Smooth muscle cell (in vitro differentiated cells): Measurements from ENCODE around the gene NMT1. TPM values are rescaled to one million over a fixed set of nuclear protein-coding genes. Genes with fewer than 3 reads are reported as not detected.

Experiments
- DNase-seq: peaks from one replicate; lab custom pipeline; 2025; ENCODE audit not compliant: unreplicated experiment; lab: John Stamatoyannopoulos, UW
- H2AFZ ChIP-seq: fragments of 200-600 bp; sonication (generic); 2 replicates; pipeline ENCODE4 v1.6.0; 2016; ENCODE audit warnings: antibody characterized with exemption, low read depth, mild to moderate bottlenecking
- H3F3A ChIP-seq: fragments of 200-600 bp; sonication (generic); 2 replicates; pipeline ENCODE4 v1.6.0; 2017; ENCODE audit warnings: antibody characterized with exemption, low read depth
- H3K27ac ChIP-seq: fragments of 200-600 bp; sonication (generic); 2 replicates; pipeline ENCODE4 v1.5.1; 2016; ENCODE audit warnings: low read depth, mild to moderate bottlenecking
- H3K27me3 ChIP-seq: fragments of 200-600 bp; sonication (generic); 2 replicates; pipeline ENCODE4 v1.6.1; 2016; ENCODE audit warnings: low read depth, mild to moderate bottlenecking
- H3K36me3 ChIP-seq: fragments of 200-600 bp; sonication (generic); 2 replicates; pipeline ENCODE4 v1.5.1; 2016; ENCODE audit warnings: low read depth
- H3K4me1 ChIP-seq: fragments of 200-600 bp; sonication (generic); 2 replicates; pipeline ENCODE4 v1.5.1; 2016; ENCODE audit warnings: low read depth
- H3K4me2 ChIP-seq: fragments of 200-600 bp; sonication (generic); 2 replicates; pipeline ENCODE4 v1.6.0; 2016; ENCODE audit warnings: mild to moderate bottlenecking
- H3K4me3 ChIP-seq: fragments of 200-600 bp; sonication (generic); 2 replicates; pipeline ENCODE4 v1.5.1; 2016; ENCODE audit warnings: mild to moderate bottlenecking
- H3K79me2 ChIP-seq: fragments of 200-600 bp; sonication (generic); 2 replicates; pipeline ENCODE4 v1.6.0; 2016; ENCODE audit warnings: low read depth, mild to moderate bottlenecking
- H3K9ac ChIP-seq: fragments of 200-600 bp; sonication (generic); 2 replicates; pipeline ENCODE4 v1.6.0; 2016; ENCODE audit warnings: low read depth
- H3K9me3 ChIP-seq: fragments of 200-600 bp; sonication (generic); replicated peaks from 2 replicates; pipeline ENCODE4 v1.5.1; 2016; ENCODE audit warnings: low read depth
- H4K20me1 ChIP-seq: fragments of 200-600 bp; sonication (generic); 2 replicates; pipeline ENCODE4 v1.6.0; 2016; ENCODE audit warnings: low read depth
- WGBS: methylation state at CpG from one replicate; pipeline ENCODE4 v1.1.7; 2016; ENCODE audit warnings: low lambda C conversion rate; 5-methylcytosine and 5-hydroxymethylcytosine counted together
- polyA plus RNA-seq: library from polyadenylated mRNA; unstranded; fragments of >200 nt; fragmentation: Nextera tagmentation; extraction: Ambion mirVana; gene quantifications from 2 replicates; pipeline ENCODE4 v1.2.1, GENCODE V29; 2016
- total RNA-seq: library from RNA; depleted of rRNA; stranded (reverse); fragments of >200 nt; gene quantifications from 2 replicates; pipeline ENCODE4 v1.2.3, GENCODE V29; 2014
- TF ChIP-seq, protein P1 (sequence below): fragments of 200-600 bp; sonication (generic); IDR thresholded peaks from 2 replicates; pipeline ENCODE4 v1.5.1; 2017; ENCODE audit warnings: borderline replicate concordance, mild to moderate bottlenecking, antibody characterized with exemption; ENCODE audit not compliant: insufficient read depth, poor library complexity, severe bottlenecking

The NMT1 gene
- total and polyA plus RNA-seq, 2 experiments from 2014 or later, result 87.6 to 105 TPM

DNA sequence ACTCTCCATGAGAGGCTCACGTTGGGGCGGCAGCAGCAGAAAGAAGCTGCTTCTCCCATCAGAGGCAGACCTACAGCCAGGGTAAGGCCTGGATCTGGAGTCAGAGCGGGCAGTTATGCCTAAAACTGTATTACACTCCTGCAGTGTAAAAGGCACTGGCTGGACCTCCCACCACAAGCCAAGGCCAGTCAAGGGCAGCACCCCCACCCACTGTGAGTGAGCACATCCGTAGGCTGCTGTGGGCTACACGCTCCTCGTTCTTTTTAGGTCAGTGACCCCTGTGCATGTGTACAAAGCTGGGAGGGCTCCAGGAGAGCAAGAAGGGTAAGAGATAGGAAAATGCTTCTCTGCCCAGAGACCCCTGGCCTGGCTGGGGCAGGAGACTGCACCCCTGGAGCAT lies 30.4 kb upstream of the NMT1 start:
- Histone ChIP-seq H4K20me1 (peaks cover 18% of the 10 kb centered on the region), H3K9me3 (no peaks in the 10 kb centered on the region), H3K27me3 (no peaks in the 10 kb centered on the region), H3K4me3 (no peak overlapping the region), H3K79me2 (no peaks in the 10 kb centered on the region), H3F3A (no peaks in the 10 kb centered on the region), H3K9ac (no peak overlapping the region), H3K4me1 (no peaks in the 10 kb centered on the region), H2AFZ (no peak overlapping the region), H3K4me2 (no peak overlapping the region), H3K27ac (no peak overlapping the region), H3K36me3 (peaks cover 3% of the 10 kb centered on the region)
- WGBS, result 95% methylated on average over 6 of the region's 6 CpGs
- TF ChIP-seq, protein P1, sequence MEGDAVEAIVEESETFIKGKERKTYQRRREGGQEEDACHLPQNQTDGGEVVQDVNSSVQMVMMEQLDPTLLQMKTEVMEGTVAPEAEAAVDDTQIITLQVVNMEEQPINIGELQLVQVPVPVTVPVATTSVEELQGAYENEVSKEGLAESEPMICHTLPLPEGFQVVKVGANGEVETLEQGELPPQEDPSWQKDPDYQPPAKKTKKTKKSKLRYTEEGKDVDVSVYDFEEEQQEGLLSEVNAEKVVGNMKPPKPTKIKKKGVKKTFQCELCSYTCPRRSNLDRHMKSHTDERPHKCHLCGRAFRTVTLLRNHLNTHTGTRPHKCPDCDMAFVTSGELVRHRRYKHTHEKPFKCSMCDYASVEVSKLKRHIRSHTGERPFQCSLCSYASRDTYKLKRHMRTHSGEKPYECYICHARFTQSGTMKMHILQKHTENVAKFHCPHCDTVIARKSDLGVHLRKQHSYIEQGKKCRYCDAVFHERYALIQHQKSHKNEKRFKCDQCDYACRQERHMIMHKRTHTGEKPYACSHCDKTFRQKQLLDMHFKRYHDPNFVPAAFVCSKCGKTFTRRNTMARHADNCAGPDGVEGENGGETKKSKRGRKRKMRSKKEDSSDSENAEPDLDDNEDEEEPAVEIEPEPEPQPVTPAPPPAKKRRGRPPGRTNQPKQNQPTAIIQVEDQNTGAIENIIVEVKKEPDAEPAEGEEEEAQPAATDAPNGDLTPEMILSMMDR, result no peak
- DNase-seq, result no peak

DNA sequence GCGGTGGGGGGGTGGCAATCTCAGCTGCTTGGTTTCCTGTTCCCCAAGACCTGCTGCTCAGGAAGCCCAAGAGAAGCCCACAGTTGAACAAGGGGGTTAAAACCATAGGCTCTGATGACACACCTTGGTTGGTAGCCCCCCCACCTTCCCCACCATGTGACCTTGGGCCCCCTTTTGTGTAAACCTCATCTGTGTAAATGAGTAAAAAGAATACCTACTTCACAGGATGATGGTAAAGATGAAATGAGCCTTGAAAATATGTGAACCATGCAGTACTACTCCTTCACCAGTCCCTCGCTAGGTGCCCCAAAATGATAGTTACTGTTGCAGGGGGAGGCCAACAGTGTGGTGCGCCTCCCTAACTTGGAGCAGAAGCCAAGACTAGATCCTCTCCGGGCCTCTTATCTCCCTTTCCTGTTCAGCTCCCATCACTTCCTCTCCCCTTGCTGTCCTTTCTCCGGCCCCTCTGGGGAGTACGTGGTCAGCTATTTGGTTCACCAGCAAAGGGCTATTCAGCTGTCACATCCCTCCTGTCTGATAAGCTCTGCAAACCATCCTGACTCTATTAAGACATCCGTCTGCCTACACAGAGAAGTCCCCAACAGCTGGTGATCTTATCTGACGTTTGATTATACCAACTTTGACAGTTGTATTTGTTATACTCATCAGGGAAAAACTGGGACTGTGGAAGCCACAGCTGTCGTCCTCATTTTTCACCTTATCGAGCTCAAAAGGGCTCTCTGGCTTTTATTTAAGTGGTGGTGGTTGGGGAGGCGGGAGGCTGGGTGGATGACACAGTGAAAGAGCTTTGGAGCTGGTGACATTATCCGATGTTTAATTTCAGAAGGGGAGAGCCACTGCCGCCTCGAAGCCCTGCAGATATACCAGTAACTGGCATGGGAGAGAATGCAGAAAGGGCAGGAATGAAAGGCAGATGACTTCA lies 29.6 kb upstream of the NMT1 start:
- no peak for DNase-seq
- no peaks in the 10 kb centered on the region for H3K79me2 ChIP-seq
- no peaks in the 10 kb centered on the region for H3K4me1 ChIP-seq
- no peaks in the 10 kb centered on the region for H3K9me3 ChIP-seq
- H3K4me2 ChIP-seq, result no peak overlapping the region
- H3K9ac ChIP-seq, result no peak overlapping the region
- H3K36me3 ChIP-seq, result peaks cover 3% of the 10 kb centered on the region
- peaks cover 25% of the 10 kb centered on the region for H4K20me1 ChIP-seq
- no peaks in the 10 kb centered on the region for H3K27me3 ChIP-seq
- no peak overlapping the region for H3K4me3 ChIP-seq
- H3F3A ChIP-seq, result no peaks in the 10 kb centered on the region
- no peak overlapping the region for H2AFZ ChIP-seq
- TF ChIP-seq, protein P1, result no peak
- no peak overlapping the region for H3K27ac ChIP-seq
- 58% methylated on average over 14 of the region's 14 CpGs for WGBS

DNA sequence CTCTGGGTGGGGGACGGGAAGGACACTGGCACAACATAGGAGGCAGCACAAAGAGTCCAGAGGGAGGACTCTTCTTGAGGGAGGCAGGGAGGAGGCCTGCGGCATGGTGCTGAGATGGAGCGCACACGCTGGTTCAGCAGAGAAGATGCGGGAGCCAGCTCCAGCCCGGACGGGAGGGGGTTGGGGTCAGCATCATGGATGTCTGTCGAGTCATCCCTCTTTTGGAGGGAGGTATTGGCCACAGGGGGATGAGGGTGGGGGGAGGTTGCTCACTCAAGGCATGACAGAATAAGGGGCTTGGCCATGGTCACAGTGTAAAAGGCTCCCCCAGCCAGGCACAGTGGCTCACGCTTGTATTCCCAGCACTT lies 29.0 kb upstream of the NMT1 start:
- H3K4me3 ChIP-seq, result no peak overlapping the region
- no peak overlapping the region for H2AFZ ChIP-seq
- H3K79me2 ChIP-seq, result peaks cover 1% of the 10 kb centered on the region
- H3K9me3 ChIP-seq, result no peaks in the 10 kb centered on the region
- WGBS, result 82% methylated on average over 9 of the region's 9 CpGs
- no peaks in the 10 kb centered on the region for H3K27me3 ChIP-seq
- TF ChIP-seq, protein P1, result no peak
- no peak overlapping the region for H3K9ac ChIP-seq
- H3K36me3 ChIP-seq, result peaks cover 3% of the 10 kb centered on the region
- H3F3A ChIP-seq, result no peaks in the 10 kb centered on the region
- H3K4me1 ChIP-seq, result no peaks in the 10 kb centered on the region
- no peak overlapping the region for H3K4me2 ChIP-seq
- DNase-seq, result no peak
- peaks cover 32% of the 10 kb centered on the region for H4K20me1 ChIP-seq
- H3K27ac ChIP-seq, result no peak overlapping the region
